OCI-LY7 (cell line): ENCODE measurements around the gene CDK2.

ENCODE experiments used
- CTCF ChIP-seq: fragments of 200-600 bp; sonication (generic); conservative IDR thresholded peaks from 2 replicates; pipeline ENCODE4 v1.5.1; 2014; ENCODE audit warnings: mild to moderate bottlenecking, antibody characterized with exemption, low read length, moderate library complexity, mixed read lengths
- EZH2phosphoT487 ChIP-seq: fragments of 200-600 bp; sonication (generic); IDR thresholded peaks from 2 replicates; pipeline ENCODE4 v1.6.1; 2018; ENCODE audit warnings: low read depth, borderline replicate concordance, mild to moderate bottlenecking, mixed run types, antibody characterized with exemption, low read length, moderate library complexity, mixed read lengths

- TF ChIP-seq CTCF (peak; percentile 99), EZH2phosphoT487 (no peak)
Measured at GRCh38 chr12:55996201-55996714, 29.6 kb downstream of the CDK2 start.
